Sigmoid colon (tissue), 7 donors: ENCODE measurements around the gene SANBR. TPM values are rescaled to one million over a fixed set of nuclear protein-coding genes. Genes with fewer than 3 reads are reported as not detected.

ENCODE experiments used
- DNase-seq: peaks from one replicate; pipeline ENCODE4 v3.0.0-alpha.2; 2019
- H3K27ac ChIP-seq, 4 donors: fragments of 200-600 bp; sonication (generic); one replicate each; pipeline ENCODE4 v1.5.1; 2016 to 2019; ENCODE audit warnings: mild to moderate bottlenecking in 1 of 4
- H3K27me3 ChIP-seq, 3 donors: fragments of 200-600 bp; sonication (generic); one replicate each; pipeline ENCODE4 v1.5.1; 2019; ENCODE audit warnings: mild to moderate bottlenecking in 1 of 3
- H3K36me3 ChIP-seq, 4 donors: fragments of 200-600 bp; sonication (generic); one replicate each; pipeline ENCODE4 v1.5.1; 2016 to 2019
- H3K4me1 ChIP-seq, 4 donors: fragments of 200-600 bp; sonication (generic); one replicate each; pipeline ENCODE4 v1.5.1; 2017 to 2019
- H3K4me3 ChIP-seq, 4 donors: fragments of 200-600 bp; sonication (generic); one replicate each; pipeline ENCODE4 v1.5.1; 2017 to 2019; ENCODE audit warnings: mild to moderate bottlenecking in 2 of 4, moderate library complexity in 1 of 4
- H3K9me3 ChIP-seq, 4 donors: fragments of 200-600 bp in 3 of 4; sonication (generic) in 3 of 4; one replicate each; pipeline versions ENCODE4 v1.5.1 to v1.6.1; 2013 to 2019
- CTCF ChIP-seq, 4 experiments: fragments of 450-650 bp in 3 of 4; fragments of 200-600 bp in 1 of 4; IDR thresholded peaks; one replicate each; pipeline ENCODE4 v1.5.1; 2016 to 2019; ENCODE audit warnings: antibody characterized with exemption in 4 of 4, mild to moderate bottlenecking in 3 of 4, moderate library complexity in 2 of 4
- EP300 ChIP-seq, 4 donors: sonication (generic); formaldehyde crosslinking; IDR thresholded peaks; one replicate each; pipeline ENCODE4 v1.6.1; 2017; ENCODE audit warnings: antibody characterized with exemption in 4 of 4
- POLR2A ChIP-seq, 2 donors: fragments of 450-650 bp; IDR thresholded peaks; one replicate each; pipeline ENCODE4 v1.6.1; 2016; ENCODE audit warnings: antibody characterized with exemption in 2 of 2, mild to moderate bottlenecking in 2 of 2, moderate library complexity in 2 of 2
- POLR2AphosphoS5 ChIP-seq, 4 donors: sonication (generic); formaldehyde crosslinking; IDR thresholded peaks; one replicate each; pipeline ENCODE4 v1.6.1; 2017; ENCODE audit warnings: antibody characterized with exemption in 4 of 4
- WGBS, 2 donors: extraction: QIAGEN DNeasy Blood & Tissue Kit; methylation state at CpG; one replicate each; pipeline ENCODE4 v1.1.7; 2013; 5-methylcytosine and 5-hydroxymethylcytosine counted together
- intact Hi-C: fragments of 100-400 bp; cut with DNase I; formaldehyde crosslinking; loops from one replicate; pipeline ENCODE4 v1.15.1; 2023
- polyA plus RNA-seq, 3 donors: library from polyadenylated mRNA; stranded (reverse); fragments of 200-250 nt; gene quantifications; one replicate each; pipeline ENCODE4 v1.2.3, GENCODE V29; 2013
- total RNA-seq, 4 donors: library from RNA; depleted of rRNA; stranded (reverse); fragments of >200 nt; gene quantifications; one replicate each; pipeline ENCODE4 v1.1.0, GENCODE V29; 2016
- donor health status: healthy with polysubstance abuse.
- donor health status: Bipolar disorder and iron deficiency.
- donor health status: healthy.

SANBR gene
- total and polyA plus RNA-seq, 7 donors, result 3.0 to 18.5 (median 6.5) TPM

GRCh38 chr2:61085883-61086282 lies 20.2 kb downstream of the SANBR start:
- intact Hi-C loops, result no loop called here
- Histone ChIP-seq H3K4me1 (no peaks in the 10 kb centered on the region), H3K27me3 (no peaks in the 10 kb centered on the region), H3K27ac (no peak overlapping the region), H3K4me3 (no peak overlapping the region), H3K36me3 (peaks cover 0 to 47% (median 1%) of the 10 kb centered on the region in 4 donors), H3K9me3 (peaks cover 0 to 6% (median 0%) of the 10 kb centered on the region in 4 donors)
- TF ChIP-seq EP300 (IDR thresholded peaks at IDR 0.05) (no peak), CTCF (IDR thresholded peaks at IDR 0.05) (no peak)
- WGBS, 2 donors, result 97 to 98% methylated on average over 1 of the region's 1 CpG
- DNase-seq, result no peak

- H3K4me3 ChIP-seq, result no peak overlapping the region
- H3K9me3 ChIP-seq, result peaks cover 0 to 6% (median 0%) of the 10 kb centered on the region in 4 donors
- TF ChIP-seq POLR2AphosphoS5 (IDR thresholded peaks at IDR 0.05) (no peak), EP300 (IDR thresholded peaks at IDR 0.05) (no peak), CTCF (IDR thresholded peaks at IDR 0.05) (no peak), POLR2A (IDR thresholded peaks at IDR 0.05) (no peak)
- no peaks in the 10 kb centered on the region for H3K4me1 ChIP-seq
- H3K36me3 ChIP-seq, result peaks cover 0 to 43% (median 1%) of the 10 kb centered on the region in 4 donors
- no peaks in the 10 kb centered on the region for H3K27me3 ChIP-seq
- intact Hi-C loops, result no loop called here
- H3K27ac ChIP-seq, result no peak overlapping the region
- DNase-seq, result no peak
Observed at GRCh38 chr2:61089797-61090196, 24.1 kb downstream of the SANBR start.

GRCh38 chr2:61090386-61090921 lies 24.8 kb downstream of the SANBR start:
- DNase-seq, result no peak
- WGBS, 2 donors, result 96 to 97% methylated on average over 5 of the region's 5 CpGs
- Histone ChIP-seq H3K4me3 (no peak overlapping the region), H3K27me3 (no peaks in the 10 kb centered on the region), H3K27ac (no peak overlapping the region), H3K4me1 (no peaks in the 10 kb centered on the region), H3K36me3 (peaks cover 0 to 39% (median 1%) of the 10 kb centered on the region in 4 donors), H3K9me3 (peaks cover 0 to 6% (median 0%) of the 10 kb centered on the region in 4 donors)
- intact Hi-C loops, result no loop called here
- no peak for TF ChIP-seq POLR2AphosphoS5 (IDR thresholded peaks at IDR 0.05)
- no peak for TF ChIP-seq EP300 (IDR thresholded peaks at IDR 0.05)
- no peak for TF ChIP-seq CTCF (IDR thresholded peaks at IDR 0.05)
- TF ChIP-seq POLR2A (IDR thresholded peaks at IDR 0.05), result no peak

- Histone ChIP-seq H3K4me3 (no peak overlapping the region), H3K36me3 (peaks cover 0 to 29% (median 0%) of the 10 kb centered on the region in 4 donors), H3K27me3 (no peaks in the 10 kb centered on the region), H3K9me3 (no peaks in the 10 kb centered on the region), H3K4me1 (no peaks in the 10 kb centered on the region), H3K27ac (no peak overlapping the region)
- intact Hi-C loops, result no loop called here
- no peak for TF ChIP-seq CTCF (IDR thresholded peaks at IDR 0.05)
- no peak for TF ChIP-seq POLR2AphosphoS5 (IDR thresholded peaks at IDR 0.05)
- no peak for TF ChIP-seq POLR2A (IDR thresholded peaks at IDR 0.05)
- TF ChIP-seq EP300 (IDR thresholded peaks at IDR 0.05), result no peak
- WGBS, 2 donors, result 96 to 97% methylated on average over 8 of the region's 8 CpGs
- no peak for DNase-seq
Observed at GRCh38 chr2:61091485-61091884, 25.8 kb downstream of the SANBR start.

GRCh38 chr2:61096438-61096837 lies 30.8 kb downstream of the SANBR start:
- no peaks in the 10 kb centered on the region for H3K4me1 ChIP-seq
- H3K27ac ChIP-seq, result no peak overlapping the region
- DNase-seq, result no peak
- no peaks in the 10 kb centered on the region for H3K9me3 ChIP-seq
- no peaks in the 10 kb centered on the region for H3K27me3 ChIP-seq
- no peaks in the 10 kb centered on the region for H3K36me3 ChIP-seq
- 95 to 97% methylated on average over 3 of the region's 3 CpGs for WGBS, 2 donors
- H3K4me3 ChIP-seq, result no peak overlapping the region
- TF ChIP-seq POLR2AphosphoS5 (IDR thresholded peaks at IDR 0.05) (no peak), CTCF (IDR thresholded peaks at IDR 0.05) (no peak), EP300 (IDR thresholded peaks at IDR 0.05) (no peak)
- intact Hi-C loops, result no loop called here
